HAP-1 (cell line): ENCODE results near the gene PLXNB3.
"Not testable (repeated sequence)": the region's sequence is repeated elsewhere in the genome, so short reads cannot be mapped to it uniquely, and the experiment has no call there.

Experiments used
- DNase-seq, 2 experiments: peaks; one replicate each; pipeline ENCODE4 v3.0.0-alpha.2; 2016 to 2020; ENCODE audit warnings: low spot score in 2 of 2
- H3K27me3 ChIP-seq: fragments of 250-450 bp; sonication (Bioruptor Pico); 2 replicates; pipeline ENCODE4 v1.5.1; 2020; ENCODE audit warnings: low read depth, mild to moderate bottlenecking, moderate library complexity
- H3K36me3 ChIP-seq: fragments of 250-450 bp; sonication (Bioruptor Pico); replicated peaks from 2 replicates; pipeline ENCODE4 v1.5.1; 2020; ENCODE audit warnings: mild to moderate bottlenecking
- H3K4me1 ChIP-seq: fragments of 250-450 bp; sonication (Bioruptor Pico); 2 replicates; pipeline ENCODE4 v1.5.1; 2020; ENCODE audit warnings: mild to moderate bottlenecking
- H3K4me3 ChIP-seq: fragments of 250-450 bp; sonication (Bioruptor Pico); 2 replicates; pipeline ENCODE4 v1.5.1; 2020; ENCODE audit warnings: mild to moderate bottlenecking, moderate library complexity
- H3K9me3 ChIP-seq: fragments of 250-450 bp; sonication (Bioruptor Pico); 2 replicates; pipeline ENCODE4 v1.5.1; 2020; ENCODE audit warnings: mild to moderate bottlenecking, moderate library complexity
- in situ Hi-C: fragments of 300-500 bp; cut with MboI; formaldehyde crosslinking; loops from 3 replicates; pipeline ENCODE4 v1.14.3; 2020; ENCODE audit warnings: low sequenced_read_pairs, inconsistent platforms, mixed read lengths

Gene PLXNB3

DNA sequence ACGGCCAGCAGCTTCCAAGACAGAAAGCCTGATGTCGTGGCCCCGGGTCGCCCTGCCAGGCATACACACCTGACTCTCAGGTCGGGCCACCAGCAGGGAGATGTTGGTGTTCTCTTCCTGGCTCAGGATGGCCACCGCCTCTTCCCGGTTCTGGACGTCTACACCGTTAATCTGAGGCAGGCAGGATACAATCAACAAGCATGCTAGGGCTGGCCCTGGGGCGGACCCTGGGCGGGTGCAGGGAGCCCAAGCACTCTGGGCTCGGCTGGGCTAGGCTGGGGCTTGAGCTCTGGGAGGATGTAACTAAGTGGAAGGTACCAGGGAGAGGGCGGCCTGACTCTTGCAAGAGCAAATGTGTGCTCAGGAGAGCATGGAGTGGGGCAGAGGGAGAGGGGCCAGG, 41.4 kb downstream of the PLXNB3 start:
- Histone ChIP-seq H3K36me3 (no peaks in the 10 kb centered on the region), H3K4me1 (no peaks in the 10 kb centered on the region), H3K4me3 (no peak overlapping the region), H3K27me3 (no peaks in the 10 kb centered on the region), H3K9me3 (no peaks in the 10 kb centered on the region)
- no peak for DNase-seq
- in situ Hi-C loops: no loop called here

DNA sequence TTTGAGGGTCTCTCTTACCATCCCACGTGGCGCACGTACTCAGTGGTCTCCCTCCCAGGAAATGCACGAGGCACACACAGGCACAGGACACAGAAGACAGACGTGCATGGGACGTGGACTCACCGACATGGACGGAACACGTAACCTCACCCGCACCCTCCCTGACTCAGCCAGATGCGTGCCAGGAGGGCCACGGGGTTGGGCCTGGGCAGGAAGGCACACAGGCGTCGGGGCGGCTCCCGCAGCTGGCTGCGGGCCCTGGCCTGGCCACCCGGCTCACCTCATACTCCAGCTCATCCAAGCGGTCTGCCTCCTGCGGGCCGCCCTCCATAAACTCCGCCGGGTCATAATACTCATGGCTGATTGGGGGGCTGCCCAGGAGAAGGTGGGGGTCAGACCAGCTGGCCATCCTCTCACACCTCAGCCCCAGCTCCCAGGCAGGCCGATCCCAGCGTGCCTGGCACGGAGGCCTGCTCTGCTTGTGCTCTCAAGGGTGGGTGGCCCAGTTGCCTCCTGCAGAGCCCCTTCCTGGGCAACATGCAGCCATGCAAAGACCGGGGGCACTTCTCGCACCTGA, 43.0 kb downstream of the PLXNB3 start:
- Histone ChIP-seq H3K9me3 (no peaks in the 10 kb centered on the region), H3K4me3 (no peak overlapping the region), H3K27me3 (no peaks in the 10 kb centered on the region), H3K36me3 (no peaks in the 10 kb centered on the region), H3K4me1 (no peaks in the 10 kb centered on the region)
- in situ Hi-C loops: no loop called here
- DNase-seq: no peak

GRCh38 chrX:153807976-153808375, 43.9 kb downstream of the PLXNB3 start:
- H3K4me3 ChIP-seq: no peak overlapping the region
- H3K36me3 ChIP-seq: no peaks in the 10 kb centered on the region
- no peaks in the 10 kb centered on the region for H3K4me1 ChIP-seq
- no peaks in the 10 kb centered on the region for H3K27me3 ChIP-seq
- no peaks in the 10 kb centered on the region; the same call in 1 of the 2 replicates for H3K9me3 ChIP-seq
- no peak for DNase-seq
- in situ Hi-C loops: no loop called here

GRCh38 chrX:153812220-153812619, 48.2 kb downstream of the PLXNB3 start:
- no peak for DNase-seq
- in situ Hi-C loops: no loop called here
- Histone ChIP-seq H3K27me3 (no peaks in the 10 kb centered on the region), H3K9me3 (no peaks in the 10 kb centered on the region; the same call in 1 of the 2 replicates), H3K36me3 (no peaks in the 10 kb centered on the region), H3K4me1 (no peaks in the 10 kb centered on the region), H3K4me3 (no peak overlapping the region)

- Histone ChIP-seq H3K4me1 (no peaks in the 10 kb centered on the region), H3K36me3 (no peaks in the 10 kb centered on the region), H3K4me3 (no peak overlapping the region), H3K9me3 (no peaks in the 10 kb centered on the region; the same call in 1 of the 2 replicates), H3K27me3 (no peaks in the 10 kb centered on the region)
- DNase-seq: no peak
- in situ Hi-C loops: no loop called here
Measured at GRCh38 chrX:153813161-153813560, 49.1 kb downstream of the PLXNB3 start.

DNA sequence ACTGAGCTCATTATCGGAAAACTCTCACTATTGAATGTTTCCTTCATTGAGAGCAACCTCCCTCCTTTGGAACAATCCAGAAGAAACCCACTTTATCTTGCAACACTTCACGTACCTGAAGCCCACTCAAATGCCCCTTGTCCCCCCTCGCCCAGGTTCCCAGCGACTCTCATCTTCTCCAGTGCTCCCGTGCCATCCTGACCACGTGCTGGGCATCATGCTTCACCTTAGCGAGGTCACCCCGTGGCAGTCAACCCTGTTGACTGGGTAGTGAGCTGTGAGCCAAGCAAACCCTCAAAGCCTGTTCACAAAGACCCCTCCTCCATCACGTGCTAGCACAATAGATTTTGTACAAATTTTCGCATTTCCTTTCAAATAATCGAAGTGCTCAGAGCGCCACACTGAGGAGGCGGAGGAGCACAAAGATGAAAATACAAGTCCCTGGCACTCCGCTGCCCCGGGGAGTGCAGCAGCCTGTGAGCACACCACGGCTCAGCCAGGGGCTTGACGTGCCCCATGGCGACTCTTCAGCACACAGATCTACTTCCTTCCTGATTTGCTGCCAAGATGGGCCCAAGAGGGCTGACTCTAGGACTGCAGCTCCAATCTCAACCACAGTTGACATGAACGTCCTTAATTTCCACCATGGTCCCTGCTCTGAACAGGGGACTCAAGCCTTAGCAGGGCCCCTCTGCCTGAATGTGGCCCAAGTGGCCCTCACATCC, 50.7 kb downstream of the PLXNB3 start:
- H3K4me3 ChIP-seq: no peak overlapping the region
- H3K4me1 ChIP-seq: peaks cover 11% of the 10 kb centered on the region; the same call in 1 of the 2 replicates
- H3K27me3 ChIP-seq: no peaks in the 10 kb centered on the region
- no peak for DNase-seq
- H3K9me3 ChIP-seq: no peaks in the 10 kb centered on the region; the same call in 1 of the 2 replicates
- in situ Hi-C loops: no loop called here
- H3K36me3 ChIP-seq: no peaks in the 10 kb centered on the region

DNA sequence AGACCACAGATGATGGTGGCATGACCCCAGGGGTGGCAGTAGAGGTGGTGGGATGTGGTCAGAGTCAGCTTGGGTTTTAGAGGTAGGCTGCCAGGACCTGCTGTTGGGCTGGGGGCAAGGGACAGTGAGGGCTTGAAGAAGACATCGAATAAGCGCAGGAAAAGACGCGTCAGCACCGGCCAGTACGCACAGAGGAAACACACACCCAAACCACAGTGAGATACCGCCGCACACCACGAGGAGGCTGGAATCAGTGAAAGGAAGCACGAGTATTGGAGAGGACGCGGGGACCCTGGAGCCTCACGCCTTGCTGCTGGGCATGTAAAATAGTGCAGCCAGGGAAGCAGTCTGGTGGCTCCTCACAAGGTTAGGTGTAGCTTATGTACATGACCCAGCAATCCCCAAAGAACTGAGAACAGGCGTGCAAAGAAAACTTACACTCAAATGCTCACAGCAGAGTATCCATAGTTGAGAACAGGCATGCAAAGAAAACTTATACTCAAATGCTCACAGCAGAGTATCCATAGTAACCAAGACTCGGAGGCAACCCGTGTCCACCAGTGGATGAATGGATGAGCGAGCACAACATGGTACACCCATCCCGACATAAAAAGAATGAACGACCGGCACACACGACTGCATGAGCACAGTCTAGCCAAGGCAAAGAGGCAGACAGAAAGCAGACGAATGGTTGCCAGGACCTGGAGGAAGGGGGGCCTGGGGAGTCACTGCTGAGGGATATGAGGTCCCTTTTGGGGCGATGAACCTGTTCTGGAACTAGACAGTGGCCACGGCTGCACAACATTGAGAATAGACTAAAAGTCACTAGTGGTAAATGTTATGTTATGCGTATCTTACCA, 53.0 kb downstream of the PLXNB3 start:
- no peak overlapping the region for H3K4me3 ChIP-seq
- H3K36me3 ChIP-seq: no peaks in the 10 kb centered on the region
- no peaks in the 10 kb centered on the region; the same call in 1 of the 2 replicates for H3K9me3 ChIP-seq
- in situ Hi-C loops: no loop called here
- no peaks in the 10 kb centered on the region for H3K27me3 ChIP-seq
- DNase-seq: no peak
- peaks cover 12% of the 10 kb centered on the region; the same call in 1 of the 2 replicates for H3K4me1 ChIP-seq

GRCh38 chrX:153818064-153818463, 54.0 kb downstream of the PLXNB3 start:
- in situ Hi-C loops: not testable (repeated sequence)

GRCh38 chrX:153818571-153819383, 54.7 kb downstream of the PLXNB3 start:
- peak overlapping the region; percentile 34 for H3K4me3 ChIP-seq
- no peaks in the 10 kb centered on the region for H3K9me3 ChIP-seq
- H3K4me1 ChIP-seq: peaks cover 12% of the 10 kb centered on the region; the same call in 1 of the 2 replicates
- no peaks in the 10 kb centered on the region for H3K27me3 ChIP-seq
- DNase-seq: peak; percentile 60 to 84
- H3K36me3 ChIP-seq: no peaks in the 10 kb centered on the region
- in situ Hi-C loops: no loop called here

More at GRCh38 chrX:153818064-153818463, 54.0 kb downstream of the PLXNB3 start:
- not testable (repeated sequence) for H3K4me3 ChIP-seq, H3K9me3 ChIP-seq, H3K36me3 ChIP-seq, DNase-seq, H3K27me3 ChIP-seq
- peaks cover 12% of the 10 kb centered on the region; the same call in 1 of the 2 replicates for H3K4me1 ChIP-seq

- peaks cover 12% of the 10 kb centered on the region; the same call in 1 of the 2 replicates for H3K4me1 ChIP-seq
- no peak for DNase-seq
- in situ Hi-C loops: no loop called here
- no peaks in the 10 kb centered on the region for H3K36me3 ChIP-seq
- H3K27me3 ChIP-seq: no peaks in the 10 kb centered on the region
- H3K9me3 ChIP-seq: no peaks in the 10 kb centered on the region
- H3K4me3 ChIP-seq: peak overlapping the region; percentile 34
Measured at GRCh38 chrX:153819384-153820040, 55.5 kb downstream of the PLXNB3 start.

- no peaks in the 10 kb centered on the region for H3K9me3 ChIP-seq
- no peak overlapping the region for H3K4me3 ChIP-seq
- H3K4me1 ChIP-seq: peaks cover 12% of the 10 kb centered on the region; the same call in 1 of the 2 replicates
- in situ Hi-C loops: no loop called here
- no peaks in the 10 kb centered on the region for H3K36me3 ChIP-seq
- no peak for DNase-seq
- H3K27me3 ChIP-seq: no peaks in the 10 kb centered on the region
Measured at GRCh38 chrX:153820601-153821000, 56.6 kb downstream of the PLXNB3 start.

DNA sequence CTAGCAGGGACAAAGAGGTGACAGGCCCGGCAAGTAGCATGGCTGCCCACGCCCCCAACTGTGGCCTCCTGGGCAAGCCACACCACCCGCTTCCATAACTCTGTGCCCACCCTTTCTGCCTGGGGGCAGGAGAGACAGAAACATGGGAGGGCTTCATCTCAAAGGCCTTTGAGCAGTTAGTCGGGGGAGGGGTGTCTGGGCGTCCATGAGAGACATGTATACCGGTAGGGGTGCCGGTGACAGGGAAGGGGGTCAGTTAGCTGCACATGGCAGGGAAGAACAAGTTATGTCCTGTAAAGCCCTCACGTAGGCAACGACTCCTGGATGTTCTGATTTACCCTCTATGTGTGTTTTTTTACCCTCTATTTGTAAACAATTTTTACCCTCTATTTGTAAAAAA, 57.0 kb downstream of the PLXNB3 start:
- H3K9me3 ChIP-seq: no peaks in the 10 kb centered on the region
- no peak for DNase-seq
- peaks cover 12% of the 10 kb centered on the region; the same call in 1 of the 2 replicates for H3K4me1 ChIP-seq
- H3K36me3 ChIP-seq: no peaks in the 10 kb centered on the region
- no peaks in the 10 kb centered on the region for H3K27me3 ChIP-seq
- in situ Hi-C loops: no loop called here
- H3K4me3 ChIP-seq: no peak overlapping the region

- Histone ChIP-seq H3K4me1 (peaks cover 5% of the 10 kb centered on the region; the same call in 1 of the 2 replicates), H3K27me3 (no peaks in the 10 kb centered on the region), H3K36me3 (no peaks in the 10 kb centered on the region), H3K4me3 (no peak overlapping the region), H3K9me3 (no peaks in the 10 kb centered on the region)
- DNase-seq: no peak
- in situ Hi-C loops: no loop called here
Measured at GRCh38 chrX:153824348-153824747, 60.3 kb downstream of the PLXNB3 start.
